ENCODE data around the gene RGS3.
"Not testable (repeated sequence)": the region's sequence is repeated elsewhere in the genome, so short reads cannot be mapped to it uniquely, and the experiment has no call there.

RGS3 gene

GRCh38 chr9:113463418-113464285, at the start of gene RGS3:
Gene RGS3 (plus strand): TSS chr9:113463727. CDS start chr9:113463803, 76 bp downstream.
- no peaks in the 10 kb centered on the region for H3K4me1 Mint-ChIP-seq (ENCODE audit: low read depth)
- H3K36me3 Mint-ChIP-seq (ENCODE audit: low read depth): no peaks in the 10 kb centered on the region
- H3K27ac Mint-ChIP-seq: no peak within 1 kb of the TSS
- peaks cover 12% of the 10 kb centered on the region for H3K9me3 Mint-ChIP-seq
- H3K4me3 Mint-ChIP-seq: no peak within 1 kb of the TSS
- H3K27me3 Mint-ChIP-seq (ENCODE audit: low read depth): peaks cover 3% of the 10 kb centered on the region

- H3K27me3 Mint-ChIP-seq (ENCODE audit: low read depth): peaks cover 6% of the 10 kb centered on the region
- H3K36me3 Mint-ChIP-seq (ENCODE audit: low read depth): no peaks in the 10 kb centered on the region
- H3K9me3 Mint-ChIP-seq: no peaks in the 10 kb centered on the region
- H3K4me3 Mint-ChIP-seq: no peak overlapping the region
- H3K4me1 Mint-ChIP-seq (ENCODE audit: low read depth): no peaks in the 10 kb centered on the region
- H3K27ac Mint-ChIP-seq: no peak overlapping the region
Measured at GRCh38 chr9:113416149-113416721, 47.3 kb upstream of the RGS3 start.

- Mint-ChIP-seq H3K4me1 (ENCODE audit: low read depth) (no peaks in the 10 kb centered on the region), H3K27ac (no peak overlapping the region), H3K4me3 (no peak overlapping the region), H3K36me3 (ENCODE audit: low read depth) (no peaks in the 10 kb centered on the region), H3K9me3 (no peaks in the 10 kb centered on the region), H3K27me3 (ENCODE audit: low read depth) (peaks cover 6% of the 10 kb centered on the region)
Measured at GRCh38 chr9:113417370-113417769, 46.2 kb upstream of the RGS3 start.

- H3K4me3 Mint-ChIP-seq: no peak overlapping the region
- no peak overlapping the region for H3K27ac Mint-ChIP-seq
- no peaks in the 10 kb centered on the region for H3K9me3 Mint-ChIP-seq
- H3K36me3 Mint-ChIP-seq (ENCODE audit: low read depth): no peaks in the 10 kb centered on the region
- no peaks in the 10 kb centered on the region for H3K4me1 Mint-ChIP-seq (ENCODE audit: low read depth)
- peaks cover 10% of the 10 kb centered on the region for H3K27me3 Mint-ChIP-seq (ENCODE audit: low read depth)
Measured at GRCh38 chr9:113421726-113422125, 41.8 kb upstream of the RGS3 start.

- Mint-ChIP-seq H3K27ac (no peak overlapping the region), H3K4me1 (ENCODE audit: low read depth) (no peaks in the 10 kb centered on the region)
Measured at GRCh38 chr9:113425072-113425471, 38.5 kb upstream of the RGS3 start.

GRCh38 chr9:113426701-113427100, 36.8 kb upstream of the RGS3 start:
- Mint-ChIP-seq H3K27ac (no peak overlapping the region), H3K9me3 (no peaks in the 10 kb centered on the region), H3K36me3 (ENCODE audit: low read depth) (no peaks in the 10 kb centered on the region), H3K27me3 (ENCODE audit: low read depth) (peaks cover 5% of the 10 kb centered on the region), H3K4me1 (ENCODE audit: low read depth) (no peaks in the 10 kb centered on the region), H3K4me3 (no peak overlapping the region)

More at GRCh38 chr9:113425072-113425471, 38.5 kb upstream of the RGS3 start:
- no peaks in the 10 kb centered on the region for H3K9me3 Mint-ChIP-seq
- H3K4me3 Mint-ChIP-seq: no peak overlapping the region
- peaks cover 5% of the 10 kb centered on the region for H3K27me3 Mint-ChIP-seq (ENCODE audit: low read depth)
- H3K36me3 Mint-ChIP-seq (ENCODE audit: low read depth): no peaks in the 10 kb centered on the region

GRCh38 chr9:113427629-113428028, 35.9 kb upstream of the RGS3 start:
- H3K9me3 Mint-ChIP-seq: no peaks in the 10 kb centered on the region
- no peak overlapping the region for H3K27ac Mint-ChIP-seq
- no peak overlapping the region for H3K4me3 Mint-ChIP-seq
- H3K27me3 Mint-ChIP-seq (ENCODE audit: low read depth): peaks cover 9% of the 10 kb centered on the region
- no peaks in the 10 kb centered on the region for H3K36me3 Mint-ChIP-seq (ENCODE audit: low read depth)
- H3K4me1 Mint-ChIP-seq (ENCODE audit: low read depth): no peaks in the 10 kb centered on the region

GRCh38 chr9:113428062-113428615, 35.4 kb upstream of the RGS3 start:
- no peaks in the 10 kb centered on the region for H3K9me3 Mint-ChIP-seq
- H3K4me1 Mint-ChIP-seq (ENCODE audit: low read depth): no peaks in the 10 kb centered on the region
- H3K27me3 Mint-ChIP-seq (ENCODE audit: low read depth): peaks cover 14% of the 10 kb centered on the region
- no peak overlapping the region for H3K27ac Mint-ChIP-seq
- no peak overlapping the region for H3K4me3 Mint-ChIP-seq
- no peaks in the 10 kb centered on the region for H3K36me3 Mint-ChIP-seq (ENCODE audit: low read depth)

GRCh38 chr9:113431191-113431590, 32.3 kb upstream of the RGS3 start:
- peaks cover 28% of the 10 kb centered on the region for H3K27me3 Mint-ChIP-seq (ENCODE audit: low read depth)
- no peaks in the 10 kb centered on the region for H3K36me3 Mint-ChIP-seq (ENCODE audit: low read depth)
- H3K4me1 Mint-ChIP-seq (ENCODE audit: low read depth): no peaks in the 10 kb centered on the region
- no peak overlapping the region for H3K27ac Mint-ChIP-seq
- no peaks in the 10 kb centered on the region for H3K9me3 Mint-ChIP-seq
- H3K4me3 Mint-ChIP-seq: no peak overlapping the region

GRCh38 chr9:113436728-113437515, 26.6 kb upstream of the RGS3 start:
- Mint-ChIP-seq H3K4me1 (ENCODE audit: low read depth) (no peaks in the 10 kb centered on the region), H3K9me3 (no peaks in the 10 kb centered on the region), H3K27ac (no peak overlapping the region), H3K4me3 (no peak overlapping the region), H3K36me3 (ENCODE audit: low read depth) (no peaks in the 10 kb centered on the region), H3K27me3 (ENCODE audit: low read depth) (peaks cover 32% of the 10 kb centered on the region)

GRCh38 chr9:113437716-113438115, 25.8 kb upstream of the RGS3 start:
- H3K27ac Mint-ChIP-seq; H3K9me3 Mint-ChIP-seq; H3K4me1 Mint-ChIP-seq (ENCODE audit: low read depth); H3K4me3 Mint-ChIP-seq; H3K36me3 Mint-ChIP-seq (ENCODE audit: low read depth): not testable (repeated sequence)
- H3K27me3 Mint-ChIP-seq (ENCODE audit: low read depth): peaks cover 28% of the 10 kb centered on the region

- H3K4me3 Mint-ChIP-seq: no peak overlapping the region
- H3K27me3 Mint-ChIP-seq (ENCODE audit: low read depth): no peaks in the 10 kb centered on the region
- no peaks in the 10 kb centered on the region for H3K36me3 Mint-ChIP-seq (ENCODE audit: low read depth)
- no peaks in the 10 kb centered on the region for H3K9me3 Mint-ChIP-seq
- H3K27ac Mint-ChIP-seq: no peak overlapping the region
- no peaks in the 10 kb centered on the region for H3K4me1 Mint-ChIP-seq (ENCODE audit: low read depth)
Measured at GRCh38 chr9:113444736-113445135, 18.8 kb upstream of the RGS3 start.

GRCh38 chr9:113446323-113446740, 17.2 kb upstream of the RGS3 start:
- Mint-ChIP-seq H3K27ac (no peak overlapping the region), H3K4me1 (ENCODE audit: low read depth) (no peaks in the 10 kb centered on the region), H3K4me3 (no peak overlapping the region), H3K9me3 (no peaks in the 10 kb centered on the region), H3K36me3 (ENCODE audit: low read depth) (no peaks in the 10 kb centered on the region), H3K27me3 (ENCODE audit: low read depth) (no peaks in the 10 kb centered on the region)

GRCh38 chr9:113449376-113449775, 14.2 kb upstream of the RGS3 start:
- H3K27me3 Mint-ChIP-seq (ENCODE audit: low read depth): no peaks in the 10 kb centered on the region
- H3K9me3 Mint-ChIP-seq: no peaks in the 10 kb centered on the region
- H3K4me1 Mint-ChIP-seq (ENCODE audit: low read depth): no peaks in the 10 kb centered on the region

More at GRCh38 chr9:113449376-113449775, 14.2 kb upstream of the RGS3 start:
- Mint-ChIP-seq H3K4me3 (no peak overlapping the region), H3K36me3 (ENCODE audit: low read depth) (no peaks in the 10 kb centered on the region), H3K27ac (no peak overlapping the region)

All from T-helper 1 cell treated with Interleukin-12 subunit alpha and Interleukin-12 subunit beta and Interleukin-4 antibody, amounts not matched to agents 30 μg/mL and 1 μg/mL, for 36 hours (primary cell).